ENCODE measurements around the gene GBE1.

- TF ChIP-seq CTCF (IDR thresholded peaks at IDR 0.05; ENCODE audit: low read length): no peak
- TF ChIP-seq EZH2 (optimal IDR thresholded peaks at IDR 0.05; ENCODE audit: low read depth, low read length): no peak
These were observed 206.6 kb downstream of the GBE1 start for GRCh38 chr3:81554801-81555200.

Data from MM.1S (cell line).